HEK293 (cell line): ENCODE data around the gene ALKBH3.

Source experiments
- CTCF ChIA-PET: fragments of 350-600 bp; formaldehyde crosslinking; extraction: SDS; loops from one replicate; lab custom pipeline; 2021; ENCODE audit warnings: antibody characterized with exemption; lab: Yijun Ruan, JAX
- POLR2A ChIA-PET: fragments of 300-600 bp; formaldehyde crosslinking; extraction: SDS; loops from one replicate; lab custom pipeline; 2020; ENCODE audit warnings: antibody characterized with exemption, inconsistent platforms; lab: Yijun Ruan, JAX
- H3K27ac ChIP-seq: fragments of 200-500 bp; sonication (Bioruptor generic); 2 replicates; pipeline ENCODE4 v1.5.1; 2014; ENCODE audit warnings: low read depth, low read length, control low read depth, inconsistent platforms; ENCODE audit errors: extremely low read depth
- H3K36me3 ChIP-seq, 2 experiments: fragments of 200-500 bp in 1 of 2; sonication (Bioruptor generic) in 1 of 2; 1 replicate in 1 of 2; 2 replicates in 1 of 2; pipeline ENCODE4 v1.5.1; 2014 to 2017; ENCODE audit warnings: inconsistent platforms in 2 of 2, low read length in 2 of 2; ENCODE audit not compliant: control insufficient read depth in 2 of 2, insufficient read depth in 1 of 2
- H3K4me1 ChIP-seq: fragments of 200-500 bp; sonication (Bioruptor generic); 2 replicates; pipeline ENCODE4 v1.5.1; 2014; ENCODE audit warnings: mild to moderate bottlenecking, low read length, inconsistent platforms; ENCODE audit not compliant: control insufficient read depth, insufficient read depth
- H3K4me3 ChIP-seq: 2 replicates; pipeline ENCODE4 v1.5.1; 2011; ENCODE audit warnings: low read depth, mild to moderate bottlenecking, control low read depth, low read length, moderate library complexity
- H3K9me3 ChIP-seq: fragments of 200-500 bp; sonication (Bioruptor generic); 2 replicates; pipeline ENCODE4 v1.5.1; 2014; ENCODE audit warnings: low read depth, low read length, inconsistent platforms; ENCODE audit not compliant: control insufficient read depth, insufficient read depth
- ATF2 ChIP-seq: fragments of 450-650 bp; formaldehyde crosslinking; IDR thresholded peaks from 2 replicates; pipeline ENCODE4 v1.5.1; 2016; ENCODE audit warnings: missing biosample characterization, missing genetic modification characterization, low read depth
- BCL11B ChIP-seq: fragments of 450-650 bp; formaldehyde crosslinking; IDR thresholded peaks from 2 replicates; pipeline ENCODE4 v1.5.1; 2016; ENCODE audit warnings: low read depth, missing biosample characterization, missing genetic modification characterization
- BCL6B ChIP-seq: fragments of 450-650 bp; formaldehyde crosslinking; IDR thresholded peaks from 2 replicates; pipeline ENCODE4 v1.5.1; 2017; ENCODE audit warnings: missing biosample characterization, missing genetic modification characterization
- HIC1 ChIP-seq: fragments of 450-650 bp; formaldehyde crosslinking; IDR thresholded peaks from 2 replicates; pipeline ENCODE4 v1.5.1; 2016; ENCODE audit warnings: missing biosample characterization, missing genetic modification characterization
- PATZ1 ChIP-seq: fragments of 450-650 bp; formaldehyde crosslinking; IDR thresholded peaks from 2 replicates; pipeline ENCODE4 v1.5.1; 2016; ENCODE audit warnings: missing biosample characterization, missing genetic modification characterization
- PBX3 ChIP-seq: sonication (generic); formaldehyde crosslinking; IDR thresholded peaks from 2 replicates; pipeline ENCODE4 v1.8.1; 2022; ENCODE audit warnings: mild to moderate bottlenecking, moderate library complexity, missing genetic modification reagents
- PRDM4 ChIP-seq: fragments of 450-650 bp; formaldehyde crosslinking; IDR thresholded peaks from 2 replicates; pipeline ENCODE4 v1.5.1; 2017; ENCODE audit warnings: missing biosample characterization, missing genetic modification characterization
- ZBTB11 ChIP-seq: fragments of 450-650 bp; formaldehyde crosslinking; conservative IDR thresholded peaks from 2 replicates; pipeline ENCODE4 v1.5.1; 2016; ENCODE audit warnings: low read depth, missing biosample characterization, missing genetic modification characterization
- ZBTB26 ChIP-seq: fragments of 450-650 bp; formaldehyde crosslinking; optimal IDR thresholded peaks from 2 replicates; pipeline ENCODE3; 2016; ENCODE audit warnings: missing biosample characterization, mild to moderate bottlenecking, missing genetic modification characterization
- ZNF133 ChIP-seq: fragments of 450-650 bp; formaldehyde crosslinking; IDR thresholded peaks from 2 replicates; pipeline ENCODE4 v1.5.1; 2016; ENCODE audit warnings: missing biosample characterization, missing genetic modification characterization
- ZNF140 ChIP-seq: fragments of 450-650 bp; formaldehyde crosslinking; IDR thresholded peaks from 2 replicates; pipeline ENCODE4 v1.5.1; 2016; ENCODE audit warnings: missing biosample characterization, missing genetic modification characterization
- ZNF266 ChIP-seq: fragments of 450-650 bp; formaldehyde crosslinking; IDR thresholded peaks from 2 replicates; pipeline ENCODE4 v1.5.1; 2016; ENCODE audit warnings: missing biosample characterization, missing genetic modification characterization, low read depth
- ZNF423 ChIP-seq: fragments of 450-650 bp; formaldehyde crosslinking; IDR thresholded peaks from 2 replicates; pipeline ENCODE4 v1.5.1; 2016; ENCODE audit warnings: missing biosample characterization, missing genetic modification characterization
- ZNF664 ChIP-seq: fragments of 450-650 bp; formaldehyde crosslinking; IDR thresholded peaks from 2 replicates; pipeline ENCODE4 v1.5.1; 2016; ENCODE audit warnings: missing biosample characterization, missing genetic modification characterization
- ZNF704 ChIP-seq: fragments of 450-650 bp; formaldehyde crosslinking; IDR thresholded peaks from 2 replicates; pipeline ENCODE4 v1.5.1; 2016; ENCODE audit warnings: missing biosample characterization, missing genetic modification characterization

The ALKBH3 gene

GRCh38 chr11:43953521-43953920, 72.9 kb downstream of the ALKBH3 start (continued):
- no peak for TF ChIP-seq ZBTB11 (tag by site-specific recombination)
- TF ChIP-seq ZNF704 (tag by site-specific recombination): no peak
- TF ChIP-seq ZNF266 (tag by site-specific recombination): no peak
- no peak for TF ChIP-seq HIC1 (tag by site-specific recombination)
- no peak for TF ChIP-seq ZNF423 (tag by site-specific recombination)

- ChIA-PET CTCF (interaction anchor here (3.6 kb wide), 1 partner anchor 10 kb away, joined by 18 read pairs; no protein-coding TSS in a partner anchor), POLR2A (no interaction called here)
- Histone ChIP-seq H3K27ac (no peak overlapping the region), H3K36me3 (no peaks in the 10 kb centered on the region), H3K4me3 (no peak overlapping the region), H3K9me3 (no peaks in the 10 kb centered on the region), H3K4me1 (no peaks in the 10 kb centered on the region)
- TF ChIP-seq BCL11B (tag by site-specific recombination): no peak
- TF ChIP-seq ZBTB26 (tag by site-specific recombination): no peak
- no peak for TF ChIP-seq PBX3 (CRISPR knock-in tag)
- no peak for TF ChIP-seq BCL6B (tag by site-specific recombination)
- TF ChIP-seq PRDM4 (tag by site-specific recombination): no peak
- TF ChIP-seq PATZ1 (tag by site-specific recombination): no peak
- TF ChIP-seq ZNF664 (tag by site-specific recombination): no peak
- no peak for TF ChIP-seq ZNF133 (tag by site-specific recombination)
- no peak for TF ChIP-seq ZNF140 (tag by site-specific recombination)
- TF ChIP-seq ATF2 (tag by site-specific recombination): no peak
Measured at GRCh38 chr11:43954241-43954640, 73.6 kb downstream of the ALKBH3 start.
